Thyroid gland (tissue), 4 donors: ENCODE data around the gene CDR2L.

Source experiments
- POLR2A ChIP-seq, 2 donors: fragments of 450-650 bp; IDR thresholded peaks; one replicate each; pipeline ENCODE4 v1.6.1; 2017; ENCODE audit warnings: antibody characterized with exemption in 2 of 2, mild to moderate bottlenecking in 2 of 2, moderate library complexity in 1 of 2
- TF ChIP-seq, protein P1 (sequence below), 6 experiments: fragments of 200-600 bp in 3 of 6; fragments of 450-650 bp in 3 of 6; sonication (generic) in 3 of 6; IDR thresholded peaks; one replicate each; pipeline ENCODE4 v1.5.1; 2016 to 2019; ENCODE audit warnings: antibody characterized with exemption in 6 of 6, mild to moderate bottlenecking in 2 of 6, inconsistent platforms in 1 of 6, moderate library complexity in 1 of 6

DNA sequence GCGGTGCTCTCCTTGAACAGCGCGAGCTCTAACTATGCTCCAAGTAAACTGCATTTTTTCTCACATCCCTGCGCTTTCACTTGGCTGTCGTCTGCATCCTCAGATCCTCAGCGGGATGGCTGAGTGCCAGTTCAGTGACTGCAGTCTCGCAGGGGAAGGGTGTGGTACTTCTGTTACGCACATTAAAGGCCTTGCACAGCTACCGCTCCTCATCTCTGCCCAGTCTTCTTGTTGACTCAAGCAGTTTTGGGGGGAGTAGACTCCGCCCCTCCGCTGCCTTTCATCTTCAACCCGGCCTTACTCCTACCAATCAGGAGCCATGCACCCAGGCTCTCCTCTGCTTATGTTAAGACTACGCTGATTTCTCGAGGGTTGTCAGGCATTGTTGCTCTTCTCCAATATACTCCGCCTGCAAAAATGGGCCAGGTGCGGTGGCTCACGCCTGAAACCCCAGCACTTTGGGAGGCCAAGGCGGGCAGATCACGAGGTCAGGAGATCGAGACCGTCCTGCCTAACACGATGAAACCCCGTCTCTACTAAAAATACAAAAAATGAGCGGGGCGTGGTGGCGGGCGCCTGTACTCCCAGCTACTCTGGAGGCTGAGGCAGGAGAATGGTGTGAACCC lies 49.3 kb downstream of the CDR2L start:
- TF ChIP-seq, protein P1, sequence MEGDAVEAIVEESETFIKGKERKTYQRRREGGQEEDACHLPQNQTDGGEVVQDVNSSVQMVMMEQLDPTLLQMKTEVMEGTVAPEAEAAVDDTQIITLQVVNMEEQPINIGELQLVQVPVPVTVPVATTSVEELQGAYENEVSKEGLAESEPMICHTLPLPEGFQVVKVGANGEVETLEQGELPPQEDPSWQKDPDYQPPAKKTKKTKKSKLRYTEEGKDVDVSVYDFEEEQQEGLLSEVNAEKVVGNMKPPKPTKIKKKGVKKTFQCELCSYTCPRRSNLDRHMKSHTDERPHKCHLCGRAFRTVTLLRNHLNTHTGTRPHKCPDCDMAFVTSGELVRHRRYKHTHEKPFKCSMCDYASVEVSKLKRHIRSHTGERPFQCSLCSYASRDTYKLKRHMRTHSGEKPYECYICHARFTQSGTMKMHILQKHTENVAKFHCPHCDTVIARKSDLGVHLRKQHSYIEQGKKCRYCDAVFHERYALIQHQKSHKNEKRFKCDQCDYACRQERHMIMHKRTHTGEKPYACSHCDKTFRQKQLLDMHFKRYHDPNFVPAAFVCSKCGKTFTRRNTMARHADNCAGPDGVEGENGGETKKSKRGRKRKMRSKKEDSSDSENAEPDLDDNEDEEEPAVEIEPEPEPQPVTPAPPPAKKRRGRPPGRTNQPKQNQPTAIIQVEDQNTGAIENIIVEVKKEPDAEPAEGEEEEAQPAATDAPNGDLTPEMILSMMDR (IDR thresholded peaks at IDR 0.05), result no peak
- no peak for TF ChIP-seq POLR2A (IDR thresholded peaks at IDR 0.05)
